Measurements from ENCODE around the gene STC2.
A peak's percentile ranks its signal among the peaks of the same experiment; 100 is the strongest.

The STC2 gene

DNA sequence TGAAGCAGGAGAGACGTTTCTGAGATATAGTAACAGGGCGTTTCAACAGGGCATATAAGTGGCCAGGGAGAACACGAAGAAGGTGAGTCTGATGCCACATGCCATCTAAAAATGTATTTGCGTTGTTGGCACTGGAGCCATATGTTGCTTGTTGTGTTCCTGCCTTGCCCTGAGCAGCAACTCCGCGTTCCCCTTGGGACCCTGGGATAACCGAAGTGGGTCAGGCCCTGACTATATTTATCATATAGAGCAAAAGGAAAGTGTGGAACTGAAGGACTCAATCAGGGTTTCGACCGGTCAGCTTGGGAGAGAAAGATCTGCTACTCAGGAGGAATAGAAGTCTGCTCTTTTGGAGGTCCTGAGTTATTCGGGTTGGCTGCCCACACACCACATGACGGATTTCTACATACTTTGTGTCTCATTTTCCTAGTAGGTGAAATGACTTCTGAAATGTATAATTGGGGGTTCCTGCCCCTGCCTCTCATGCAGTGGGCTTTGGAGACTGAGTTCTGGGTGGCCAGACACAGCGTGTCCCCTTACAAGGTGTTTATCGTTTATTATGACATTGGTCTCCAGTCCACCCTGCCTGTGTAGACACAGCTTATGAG is 3.0 kb downstream of the STC2 start:
- no peaks in the 10 kb centered on the region for H3K9me3 ChIP-seq (ENCODE audit: control insufficient read depth, low read length)
- H3K4me2 ChIP-seq (ENCODE audit: low read length): no peak overlapping the region
- H3K4me1 ChIP-seq: no peaks in the 10 kb centered on the region
- no peak overlapping the region for H2AFZ ChIP-seq
- H3K27me3 ChIP-seq (ENCODE audit: control insufficient read depth, insufficient read depth, low read length): no peaks in the 10 kb centered on the region
- no peak overlapping the region for H3K4me3 ChIP-seq (ENCODE audit: low read depth, low read length)
- H3K9ac ChIP-seq: no peak overlapping the region
- peak overlapping the region; percentile 78 for H3K27ac ChIP-seq
- H3K79me2 ChIP-seq: no peaks in the 10 kb centered on the region
- TF ChIP-seq, protein P1, sequence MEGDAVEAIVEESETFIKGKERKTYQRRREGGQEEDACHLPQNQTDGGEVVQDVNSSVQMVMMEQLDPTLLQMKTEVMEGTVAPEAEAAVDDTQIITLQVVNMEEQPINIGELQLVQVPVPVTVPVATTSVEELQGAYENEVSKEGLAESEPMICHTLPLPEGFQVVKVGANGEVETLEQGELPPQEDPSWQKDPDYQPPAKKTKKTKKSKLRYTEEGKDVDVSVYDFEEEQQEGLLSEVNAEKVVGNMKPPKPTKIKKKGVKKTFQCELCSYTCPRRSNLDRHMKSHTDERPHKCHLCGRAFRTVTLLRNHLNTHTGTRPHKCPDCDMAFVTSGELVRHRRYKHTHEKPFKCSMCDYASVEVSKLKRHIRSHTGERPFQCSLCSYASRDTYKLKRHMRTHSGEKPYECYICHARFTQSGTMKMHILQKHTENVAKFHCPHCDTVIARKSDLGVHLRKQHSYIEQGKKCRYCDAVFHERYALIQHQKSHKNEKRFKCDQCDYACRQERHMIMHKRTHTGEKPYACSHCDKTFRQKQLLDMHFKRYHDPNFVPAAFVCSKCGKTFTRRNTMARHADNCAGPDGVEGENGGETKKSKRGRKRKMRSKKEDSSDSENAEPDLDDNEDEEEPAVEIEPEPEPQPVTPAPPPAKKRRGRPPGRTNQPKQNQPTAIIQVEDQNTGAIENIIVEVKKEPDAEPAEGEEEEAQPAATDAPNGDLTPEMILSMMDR (IDR thresholded peaks at IDR 0.05): no peak
- no peaks in the 10 kb centered on the region for H3K36me3 ChIP-seq (ENCODE audit: control insufficient read depth, insufficient read depth, low read length)

DNA sequence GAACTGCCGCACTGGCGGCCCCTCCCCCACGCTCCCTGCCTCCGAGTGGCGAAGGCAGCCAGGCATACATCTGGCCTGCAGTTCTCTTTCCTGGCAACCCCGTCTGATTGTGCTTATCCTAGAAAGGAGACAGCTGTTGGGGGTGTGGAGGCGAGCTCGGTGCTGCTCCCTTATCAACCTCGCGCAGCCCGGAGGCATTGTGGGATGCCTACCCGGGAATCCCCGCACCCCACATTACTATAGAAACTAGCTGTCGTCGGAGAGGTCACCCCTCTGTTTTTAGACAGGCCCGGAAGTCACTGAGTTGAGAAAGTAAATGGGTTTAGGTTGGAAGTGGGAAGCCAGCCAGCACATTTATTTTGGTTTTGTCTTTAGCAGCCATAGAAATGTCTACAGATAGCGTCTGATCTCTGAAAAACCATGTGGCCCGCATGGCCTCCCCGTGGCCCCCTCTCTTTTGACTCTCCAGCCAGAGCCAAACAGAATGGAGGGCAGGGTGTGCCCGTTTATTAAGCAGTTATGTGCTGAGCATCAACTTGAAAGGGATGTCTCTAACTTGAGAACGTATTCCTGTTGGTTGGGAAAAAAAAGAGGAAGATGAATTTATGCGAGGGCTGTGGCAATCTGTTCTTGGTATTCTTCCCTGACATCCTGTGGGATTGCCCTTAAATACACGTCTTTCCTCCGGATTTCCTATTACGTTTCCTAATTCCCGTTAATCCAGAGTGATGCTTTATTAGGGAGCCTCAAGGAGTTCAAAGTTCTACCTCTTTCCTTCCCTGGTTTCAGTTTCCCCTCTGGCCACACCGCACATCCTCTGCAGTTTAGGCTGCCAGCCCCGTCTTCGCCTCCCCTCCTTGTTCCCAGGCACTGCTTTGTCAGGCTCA is 3.9 kb downstream of the STC2 start:
- Histone ChIP-seq H3K9ac (no peak overlapping the region), H3K36me3 (ENCODE audit: control insufficient read depth, insufficient read depth, low read length) (no peaks in the 10 kb centered on the region), H2AFZ (no peak overlapping the region), H3K27ac (peak overlapping the region; percentile 78), H3K27me3 (ENCODE audit: control insufficient read depth, insufficient read depth, low read length) (no peaks in the 10 kb centered on the region), H3K4me3 (ENCODE audit: low read depth, low read length) (no peak overlapping the region), H3K4me1 (no peaks in the 10 kb centered on the region), H3K79me2 (no peaks in the 10 kb centered on the region), H3K9me3 (ENCODE audit: control insufficient read depth, low read length) (no peaks in the 10 kb centered on the region), H3K4me2 (ENCODE audit: low read length) (no peak overlapping the region)
- TF ChIP-seq, protein P1 (IDR thresholded peaks at IDR 0.05): no peak

DNA sequence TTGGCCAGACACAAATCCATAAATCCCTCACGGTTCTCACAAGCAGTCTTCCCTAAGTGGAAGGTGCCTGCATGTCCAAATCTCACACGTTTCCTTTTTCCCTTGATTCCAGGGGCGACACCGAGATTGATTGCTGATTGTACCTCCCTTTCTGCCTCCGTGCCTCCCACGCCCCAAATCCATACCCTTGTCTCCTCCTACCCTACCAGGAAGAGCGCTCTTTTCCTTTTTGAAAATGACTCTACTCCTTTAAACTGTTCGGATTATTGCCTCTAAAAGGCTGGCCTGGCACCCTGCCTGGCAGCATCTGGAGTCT is 4.5 kb downstream of the STC2 start:
- H3K4me2 ChIP-seq (ENCODE audit: low read length): no peak overlapping the region
- no peaks in the 10 kb centered on the region for H3K9me3 ChIP-seq (ENCODE audit: control insufficient read depth, low read length)
- H3K9ac ChIP-seq: no peak overlapping the region
- H3K27ac ChIP-seq: peak overlapping the region; percentile 78
- no peaks in the 10 kb centered on the region for H3K79me2 ChIP-seq
- no peaks in the 10 kb centered on the region for H3K27me3 ChIP-seq (ENCODE audit: control insufficient read depth, insufficient read depth, low read length)
- H3K4me3 ChIP-seq (ENCODE audit: low read depth, low read length): no peak overlapping the region
- no peak overlapping the region for H2AFZ ChIP-seq
- H3K36me3 ChIP-seq (ENCODE audit: control insufficient read depth, insufficient read depth, low read length): no peaks in the 10 kb centered on the region
- TF ChIP-seq, protein P1 (IDR thresholded peaks at IDR 0.05): no peak
- no peaks in the 10 kb centered on the region for H3K4me1 ChIP-seq

DNA sequence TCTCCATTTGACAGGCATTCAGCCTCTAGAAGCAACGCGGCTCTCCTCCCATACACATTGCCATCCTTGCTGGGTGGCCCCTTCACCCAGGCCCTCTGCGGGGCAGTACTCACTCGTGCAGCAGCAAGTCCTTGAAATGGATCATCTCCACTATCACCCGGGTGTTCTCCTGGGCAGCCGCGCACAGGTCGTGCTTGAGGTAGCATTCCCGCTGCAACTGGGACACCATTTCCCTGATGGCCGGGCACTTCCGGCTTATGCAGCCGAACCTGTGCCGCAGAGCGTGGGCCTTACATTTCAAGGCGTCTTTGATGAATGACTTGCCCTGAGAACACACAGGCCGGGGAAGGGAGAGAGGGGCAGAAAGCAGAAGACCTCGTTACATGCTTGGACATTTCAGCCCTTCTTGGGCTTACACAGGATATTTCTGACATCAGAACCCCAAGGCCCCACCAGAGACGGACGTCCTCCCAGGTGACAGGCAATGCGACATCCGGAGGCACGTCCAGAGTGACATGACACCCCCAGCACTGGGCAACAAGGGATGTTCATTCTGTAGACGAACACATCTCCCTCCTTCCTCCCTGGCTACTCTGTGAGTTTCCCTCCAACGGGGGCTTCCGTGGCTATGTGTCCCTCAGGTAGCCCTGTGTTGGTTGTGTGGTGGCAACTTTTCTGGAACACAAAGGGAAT is 5.0 kb downstream of the STC2 start:
- H3K27me3 ChIP-seq (ENCODE audit: control insufficient read depth, insufficient read depth, low read length): no peaks in the 10 kb centered on the region

More for the DNA sequence above, 5.0 kb downstream of the STC2 start:
- no peak overlapping the region for H3K4me2 ChIP-seq (ENCODE audit: low read length)
- H3K4me1 ChIP-seq: no peaks in the 10 kb centered on the region
- H3K36me3 ChIP-seq (ENCODE audit: control insufficient read depth, insufficient read depth, low read length): no peaks in the 10 kb centered on the region
- H3K9me3 ChIP-seq (ENCODE audit: control insufficient read depth, low read length): no peaks in the 10 kb centered on the region
- H3K79me2 ChIP-seq: no peaks in the 10 kb centered on the region
- TF ChIP-seq, protein P1 (IDR thresholded peaks at IDR 0.05): no peak
- H3K4me3 ChIP-seq (ENCODE audit: low read depth, low read length): no peak overlapping the region
- no peak overlapping the region for H3K9ac ChIP-seq
- no peak overlapping the region for H2AFZ ChIP-seq
- H3K27ac ChIP-seq: peak overlapping the region; percentile 78

Measured in parathyroid adenoma (tissue), 2 donors.